ENCODE data around the gene COL15A1.
"Not testable (repeated sequence)": the region's sequence is repeated elsewhere in the genome, so short reads cannot be mapped to it uniquely, and the experiment has no call there.

The COL15A1 gene

DNA sequence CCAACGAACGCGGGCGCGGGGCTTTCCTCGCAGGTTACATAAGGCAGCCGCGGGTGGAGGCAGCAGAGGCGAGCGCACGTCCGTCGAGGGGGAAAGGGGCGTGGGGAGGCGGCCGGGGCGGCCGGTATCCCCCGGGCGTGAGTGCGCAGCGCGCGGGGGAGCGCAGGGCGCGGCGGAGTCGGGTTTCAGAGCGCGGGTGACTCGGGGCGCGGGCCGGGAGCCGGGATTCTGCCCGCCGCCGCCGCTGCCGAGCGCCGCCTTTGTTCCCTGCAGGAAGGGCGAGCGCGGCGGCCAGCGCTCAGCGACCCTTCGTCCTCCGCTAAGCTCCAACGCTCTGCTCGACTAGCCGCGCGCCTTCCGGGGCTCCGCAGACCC lies at the start of gene COL15A1:
Gene COL15A1, plus strand, starts transcription at position 226 of the 375 bp plus-strand sequence. CDS start 155 bp downstream, outside the sequence.
- no peak within 1 kb of the TSS for H3K9ac ChIP-seq (ENCODE audit: low read depth, low read length)
- H3K9me3 ChIP-seq (ENCODE audit: control insufficient read depth, insufficient read depth, low read length) = no peaks in the 10 kb centered on the region
- H3K4me3 ChIP-seq (ENCODE audit: low read depth, low read length) = peak within 1 kb of the TSS; percentile 72
- H3K27me3 ChIP-seq (ENCODE audit: control insufficient read depth, insufficient read depth, low read length) = peaks cover 52% of the 10 kb centered on the region
- H3K27ac ChIP-seq (ENCODE audit: low read depth, low read length) = no peak within 1 kb of the TSS
- no peaks in the 10 kb centered on the region for H3K36me3 ChIP-seq (ENCODE audit: control insufficient read depth, insufficient read depth, low read length)
- peaks cover 9% of the 10 kb centered on the region for H3K4me1 ChIP-seq (ENCODE audit: control insufficient read depth, insufficient read depth, low read length)

GRCh38 chr9:98894171-98894570 lies 49.5 kb upstream of the COL15A1 start:
- peaks cover 3% of the 10 kb centered on the region; the same call in 1 of the 2 replicates for H3K9me3 ChIP-seq (ENCODE audit: control insufficient read depth, insufficient read depth, low read length)
- H3K9ac ChIP-seq (ENCODE audit: low read depth, low read length) = no peak overlapping the region
- H3K27me3 ChIP-seq (ENCODE audit: control insufficient read depth, insufficient read depth, low read length) = no peaks in the 10 kb centered on the region
- H3K4me1 ChIP-seq (ENCODE audit: control insufficient read depth, insufficient read depth, low read length) = no peaks in the 10 kb centered on the region
- no peaks in the 10 kb centered on the region for H3K36me3 ChIP-seq (ENCODE audit: control insufficient read depth, insufficient read depth, low read length)
- no peak overlapping the region for H3K27ac ChIP-seq (ENCODE audit: low read depth, low read length)
- no peak overlapping the region for H3K4me3 ChIP-seq (ENCODE audit: low read depth, low read length)

DNA sequence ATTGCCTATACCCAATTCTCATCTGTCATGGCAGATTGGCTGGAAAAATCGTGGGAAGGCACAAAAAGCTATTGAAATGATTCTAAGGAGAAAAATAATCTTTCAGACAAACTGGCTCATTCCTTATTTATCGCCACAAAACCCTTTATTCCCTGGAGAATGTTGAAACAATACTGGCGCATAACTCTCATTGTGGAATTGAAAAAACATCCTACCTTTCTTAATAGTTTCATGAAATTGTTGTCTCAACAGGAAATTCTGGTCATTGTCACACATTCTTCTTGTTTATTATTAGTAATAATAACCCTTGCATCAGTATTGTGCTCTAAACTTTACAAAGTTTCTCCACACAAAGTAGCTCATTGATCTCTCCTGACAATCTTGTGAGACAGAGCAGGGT lies 48.9 kb upstream of the COL15A1 start:
- no peaks in the 10 kb centered on the region for H3K36me3 ChIP-seq (ENCODE audit: control insufficient read depth, insufficient read depth, low read length)
- no peaks in the 10 kb centered on the region for H3K4me1 ChIP-seq (ENCODE audit: control insufficient read depth, insufficient read depth, low read length)
- H3K4me3 ChIP-seq (ENCODE audit: low read depth, low read length) = no peak overlapping the region
- H3K9ac ChIP-seq (ENCODE audit: low read depth, low read length) = no peak overlapping the region
- peaks cover 3% of the 10 kb centered on the region; the same call in 1 of the 2 replicates for H3K9me3 ChIP-seq (ENCODE audit: control insufficient read depth, insufficient read depth, low read length)
- no peaks in the 10 kb centered on the region for H3K27me3 ChIP-seq (ENCODE audit: control insufficient read depth, insufficient read depth, low read length)
- H3K27ac ChIP-seq (ENCODE audit: low read depth, low read length) = no peak overlapping the region

DNA sequence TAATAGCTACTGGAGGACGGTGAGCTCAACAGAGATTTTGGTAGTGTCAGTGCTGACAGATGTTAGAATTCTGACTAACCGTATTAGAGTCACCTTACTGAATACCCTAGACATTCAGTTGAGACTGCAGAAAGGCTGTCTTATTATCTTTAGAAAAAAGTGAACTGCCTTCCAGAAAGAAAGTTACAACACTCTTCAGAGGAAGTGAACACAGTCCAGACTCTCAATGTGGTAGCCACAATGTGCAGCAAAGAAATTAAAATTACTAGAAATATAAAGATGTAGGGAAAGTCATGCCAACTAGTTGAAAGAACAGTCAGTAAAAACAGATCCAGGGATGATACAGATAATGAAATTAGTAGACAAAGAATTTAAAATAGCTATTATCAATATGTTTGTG lies 47.1 kb upstream of the COL15A1 start:
- H3K4me1 ChIP-seq (ENCODE audit: control insufficient read depth, insufficient read depth, low read length) = no peaks in the 10 kb centered on the region
- no peak overlapping the region for H3K9ac ChIP-seq (ENCODE audit: low read depth, low read length)
- no peaks in the 10 kb centered on the region for H3K27me3 ChIP-seq (ENCODE audit: control insufficient read depth, insufficient read depth, low read length)
- H3K27ac ChIP-seq (ENCODE audit: low read depth, low read length) = no peak overlapping the region
- H3K4me3 ChIP-seq (ENCODE audit: low read depth, low read length) = no peak overlapping the region
- H3K9me3 ChIP-seq (ENCODE audit: control insufficient read depth, insufficient read depth, low read length) = peaks cover 3% of the 10 kb centered on the region; the same call in 1 of the 2 replicates
- H3K36me3 ChIP-seq (ENCODE audit: control insufficient read depth, insufficient read depth, low read length) = no peaks in the 10 kb centered on the region

GRCh38 chr9:98897745-98898144 lies 46.0 kb upstream of the COL15A1 start:
- Histone ChIP-seq H3K4me3 (ENCODE audit: low read depth, low read length) (no peak overlapping the region), H3K27ac (ENCODE audit: low read depth, low read length) (no peak overlapping the region), H3K27me3 (ENCODE audit: control insufficient read depth, insufficient read depth, low read length) (no peaks in the 10 kb centered on the region), H3K9ac (ENCODE audit: low read depth, low read length) (no peak overlapping the region), H3K9me3 (ENCODE audit: control insufficient read depth, insufficient read depth, low read length) (peaks cover 3% of the 10 kb centered on the region; the same call in 1 of the 2 replicates), H3K36me3 (ENCODE audit: control insufficient read depth, insufficient read depth, low read length) (no peaks in the 10 kb centered on the region), H3K4me1 (ENCODE audit: control insufficient read depth, insufficient read depth, low read length) (no peaks in the 10 kb centered on the region)

DNA sequence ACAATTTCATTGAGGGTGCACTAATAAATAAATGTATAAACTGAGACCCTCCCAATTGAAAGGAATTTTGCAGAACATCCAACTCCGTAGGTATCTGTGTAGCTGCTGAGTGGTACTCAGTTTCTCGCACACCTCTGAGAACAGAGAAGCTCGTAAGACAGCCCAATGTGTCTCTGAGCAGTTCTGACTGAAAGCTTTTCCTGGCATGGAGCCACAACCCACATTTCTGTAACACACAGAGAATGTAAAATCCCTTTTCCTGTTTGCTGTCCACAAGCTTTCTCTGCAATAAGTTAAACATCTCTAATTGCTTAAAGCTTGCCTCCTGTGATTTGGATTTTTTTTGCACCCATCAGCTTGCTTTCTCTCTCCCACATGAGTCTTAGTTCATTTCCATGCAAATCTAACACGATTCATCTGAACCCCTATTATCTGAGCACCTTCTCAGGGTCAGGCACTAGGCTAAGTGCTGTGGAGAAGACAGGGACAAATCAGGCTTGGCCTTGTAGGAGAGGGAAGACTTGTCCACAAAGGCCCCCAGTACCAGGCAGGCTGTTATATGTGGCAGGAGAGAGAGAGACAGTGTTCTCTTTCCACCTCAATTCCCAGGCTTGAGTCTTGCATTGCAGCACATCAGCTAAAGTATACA lies 44.2 kb upstream of the COL15A1 start:
- Histone ChIP-seq H3K27ac (ENCODE audit: low read depth, low read length) (no peak overlapping the region), H3K9ac (ENCODE audit: low read depth, low read length) (no peak overlapping the region), H3K9me3 (ENCODE audit: control insufficient read depth, insufficient read depth, low read length) (peaks cover 3% of the 10 kb centered on the region; the same call in 1 of the 2 replicates), H3K4me3 (ENCODE audit: low read depth, low read length) (no peak overlapping the region), H3K27me3 (ENCODE audit: control insufficient read depth, insufficient read depth, low read length) (no peaks in the 10 kb centered on the region), H3K36me3 (ENCODE audit: control insufficient read depth, insufficient read depth, low read length) (no peaks in the 10 kb centered on the region), H3K4me1 (ENCODE audit: control insufficient read depth, insufficient read depth, low read length) (no peaks in the 10 kb centered on the region)

DNA sequence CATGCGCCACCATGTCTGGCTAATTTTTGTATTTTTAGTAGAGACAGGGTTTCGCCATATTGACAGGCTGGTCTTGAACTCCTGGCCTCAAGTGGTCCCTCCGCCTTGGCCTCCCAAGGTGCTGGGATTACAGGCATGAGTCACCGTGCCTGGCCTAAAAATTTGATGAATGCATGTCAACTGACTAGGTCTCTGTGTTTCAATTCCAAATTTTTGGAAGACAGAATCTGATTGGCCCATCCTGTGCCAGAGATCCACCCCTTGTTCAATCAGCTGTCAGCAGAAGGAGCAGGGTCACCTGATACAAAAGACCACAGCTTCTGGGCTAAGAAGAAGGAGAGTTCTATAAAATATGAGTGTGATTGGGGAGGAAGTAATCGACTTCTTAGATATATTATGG lies 43.5 kb upstream of the COL15A1 start:
- Histone ChIP-seq H3K4me3 (ENCODE audit: low read depth, low read length) (no peak overlapping the region), H3K9ac (ENCODE audit: low read depth, low read length) (no peak overlapping the region), H3K9me3 (ENCODE audit: control insufficient read depth, insufficient read depth, low read length) (peaks cover 3% of the 10 kb centered on the region; the same call in 1 of the 2 replicates), H3K36me3 (ENCODE audit: control insufficient read depth, insufficient read depth, low read length) (no peaks in the 10 kb centered on the region), H3K27me3 (ENCODE audit: control insufficient read depth, insufficient read depth, low read length) (no peaks in the 10 kb centered on the region), H3K4me1 (ENCODE audit: control insufficient read depth, insufficient read depth, low read length) (no peaks in the 10 kb centered on the region), H3K27ac (ENCODE audit: low read depth, low read length) (no peak overlapping the region)

- no peaks in the 10 kb centered on the region for H3K27me3 ChIP-seq (ENCODE audit: control insufficient read depth, insufficient read depth, low read length)
- H3K27ac ChIP-seq (ENCODE audit: low read depth, low read length) = no peak overlapping the region
- H3K4me3 ChIP-seq (ENCODE audit: low read depth, low read length) = no peak overlapping the region
- no peak overlapping the region for H3K9ac ChIP-seq (ENCODE audit: low read depth, low read length)
- peaks cover 3% of the 10 kb centered on the region; the same call in 1 of the 2 replicates for H3K9me3 ChIP-seq (ENCODE audit: control insufficient read depth, insufficient read depth, low read length)
- no peaks in the 10 kb centered on the region for H3K4me1 ChIP-seq (ENCODE audit: control insufficient read depth, insufficient read depth, low read length)
- no peaks in the 10 kb centered on the region for H3K36me3 ChIP-seq (ENCODE audit: control insufficient read depth, insufficient read depth, low read length)
Observed at GRCh38 chr9:98900725-98901124, 43.0 kb upstream of the COL15A1 start.

- H3K36me3 ChIP-seq (ENCODE audit: control insufficient read depth, insufficient read depth, low read length); H3K27ac ChIP-seq (ENCODE audit: low read depth, low read length); H3K9me3 ChIP-seq (ENCODE audit: control insufficient read depth, insufficient read depth, low read length); H3K4me1 ChIP-seq (ENCODE audit: control insufficient read depth, insufficient read depth, low read length); H3K4me3 ChIP-seq (ENCODE audit: low read depth, low read length); H3K27me3 ChIP-seq (ENCODE audit: control insufficient read depth, insufficient read depth, low read length); H3K9ac ChIP-seq (ENCODE audit: low read depth, low read length): not testable (repeated sequence)
Observed at GRCh38 chr9:98901843-98902242, 41.9 kb upstream of the COL15A1 start.

DNA sequence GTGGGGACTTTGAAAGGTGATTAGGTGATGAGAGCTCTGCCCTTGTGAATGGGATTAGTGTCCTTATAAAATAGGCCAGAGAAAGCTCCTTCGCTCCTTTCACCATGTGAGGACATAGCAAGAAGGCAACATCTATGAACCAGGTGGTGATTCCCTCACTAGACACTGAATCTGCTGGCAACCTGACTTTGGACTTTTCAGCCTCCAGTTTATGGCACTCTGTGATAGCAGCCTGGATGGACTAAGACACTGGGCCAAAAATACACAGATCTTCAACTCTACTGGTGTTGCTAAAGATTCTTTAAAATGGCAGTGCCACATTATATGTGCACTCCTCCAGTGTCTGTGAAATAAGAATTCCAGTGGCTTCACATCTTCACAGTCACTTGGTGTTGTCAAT lies 41.2 kb upstream of the COL15A1 start:
- H3K4me1 ChIP-seq (ENCODE audit: control insufficient read depth, insufficient read depth, low read length) = no peaks in the 10 kb centered on the region
- no peaks in the 10 kb centered on the region for H3K9me3 ChIP-seq (ENCODE audit: control insufficient read depth, insufficient read depth, low read length)
- no peaks in the 10 kb centered on the region for H3K27me3 ChIP-seq (ENCODE audit: control insufficient read depth, insufficient read depth, low read length)
- no peak overlapping the region for H3K4me3 ChIP-seq (ENCODE audit: low read depth, low read length)
- no peaks in the 10 kb centered on the region for H3K36me3 ChIP-seq (ENCODE audit: control insufficient read depth, insufficient read depth, low read length)
- no peak overlapping the region for H3K27ac ChIP-seq (ENCODE audit: low read depth, low read length)
- no peak overlapping the region for H3K9ac ChIP-seq (ENCODE audit: low read depth, low read length)

GRCh38 chr9:98902925-98903324 lies 40.8 kb upstream of the COL15A1 start:
- H3K27me3 ChIP-seq (ENCODE audit: control insufficient read depth, insufficient read depth, low read length) = no peaks in the 10 kb centered on the region
- H3K4me3 ChIP-seq (ENCODE audit: low read depth, low read length) = no peak overlapping the region
- no peaks in the 10 kb centered on the region for H3K36me3 ChIP-seq (ENCODE audit: control insufficient read depth, insufficient read depth, low read length)
- H3K9me3 ChIP-seq (ENCODE audit: control insufficient read depth, insufficient read depth, low read length) = no peaks in the 10 kb centered on the region
- H3K27ac ChIP-seq (ENCODE audit: low read depth, low read length) = no peak overlapping the region
- no peak overlapping the region for H3K9ac ChIP-seq (ENCODE audit: low read depth, low read length)
- no peaks in the 10 kb centered on the region for H3K4me1 ChIP-seq (ENCODE audit: control insufficient read depth, insufficient read depth, low read length)

All from HUES48 (cell line).